Measurements from ENCODE around the gene MCF2L. TPM values are rescaled to one million over a fixed set of nuclear protein-coding genes. Genes with fewer than 3 reads are reported as not detected.

Gene MCF2L
- total RNA-seq, 1 experiment from 2014 or later = 21.3 TPM

GRCh38 chr13:112977525-112977924, 8.5 kb downstream of the MCF2L start:
- no peaks in the 10 kb centered on the region for H3K27me3 ChIP-seq (ENCODE audit: control insufficient read depth, insufficient read depth, low read length)
- no peak for DNase-seq
- no peaks in the 10 kb centered on the region for H3K36me3 ChIP-seq (replicated peaks; ENCODE audit: control insufficient read depth, insufficient read depth, low read length)
- no peak overlapping the region for H3K4me3 ChIP-seq (ENCODE audit: insufficient read depth, low read depth, low read length)

GRCh38 chr13:112978561-112979405, 9.8 kb downstream of the MCF2L start:
- no peaks in the 10 kb centered on the region for H3K36me3 ChIP-seq (replicated peaks; ENCODE audit: control insufficient read depth, insufficient read depth, low read length)
- H3K4me3 ChIP-seq (ENCODE audit: insufficient read depth, low read depth, low read length) = no peak overlapping the region
- DNase-seq = peak; percentile 60
- no peaks in the 10 kb centered on the region for H3K27me3 ChIP-seq (ENCODE audit: control insufficient read depth, insufficient read depth, low read length)

- peak; percentile 59 for DNase-seq
- H3K36me3 ChIP-seq (replicated peaks; ENCODE audit: control insufficient read depth, insufficient read depth, low read length) = no peaks in the 10 kb centered on the region
- H3K4me3 ChIP-seq (ENCODE audit: insufficient read depth, low read depth, low read length) = no peak overlapping the region
- H3K27me3 ChIP-seq (ENCODE audit: control insufficient read depth, insufficient read depth, low read length) = no peaks in the 10 kb centered on the region
Measured at GRCh38 chr13:112979406-112979902, 10.4 kb downstream of the MCF2L start.

- Histone ChIP-seq H3K36me3 (replicated peaks; ENCODE audit: control insufficient read depth, insufficient read depth, low read length) (no peaks in the 10 kb centered on the region), H3K4me3 (ENCODE audit: insufficient read depth, low read depth, low read length) (no peak overlapping the region), H3K27me3 (ENCODE audit: control insufficient read depth, insufficient read depth, low read length) (no peaks in the 10 kb centered on the region)
- DNase-seq = peak; percentile 78
Measured at GRCh38 chr13:112980434-112980833, 11.4 kb downstream of the MCF2L start.

GRCh38 chr13:112981451-112981850, 12.4 kb downstream of the MCF2L start:
- Histone ChIP-seq H3K36me3 (replicated peaks; ENCODE audit: control insufficient read depth, insufficient read depth, low read length) (no peaks in the 10 kb centered on the region), H3K27me3 (ENCODE audit: control insufficient read depth, insufficient read depth, low read length) (no peaks in the 10 kb centered on the region), H3K4me3 (ENCODE audit: insufficient read depth, low read depth, low read length) (no peak overlapping the region)
- peak; percentile 80 for DNase-seq

GRCh38 chr13:112982281-112983041, 13.4 kb downstream of the MCF2L start:
- no peak for DNase-seq
- Histone ChIP-seq H3K27me3 (ENCODE audit: control insufficient read depth, insufficient read depth, low read length) (no peaks in the 10 kb centered on the region), H3K36me3 (replicated peaks; ENCODE audit: control insufficient read depth, insufficient read depth, low read length) (no peaks in the 10 kb centered on the region), H3K4me3 (ENCODE audit: insufficient read depth, low read depth, low read length) (no peak overlapping the region)

GRCh38 chr13:112983042-112983305, 14.0 kb downstream of the MCF2L start:
- DNase-seq = no peak
- Histone ChIP-seq H3K27me3 (ENCODE audit: control insufficient read depth, insufficient read depth, low read length) (no peaks in the 10 kb centered on the region), H3K4me3 (ENCODE audit: insufficient read depth, low read depth, low read length) (no peak overlapping the region), H3K36me3 (replicated peaks; ENCODE audit: control insufficient read depth, insufficient read depth, low read length) (no peaks in the 10 kb centered on the region)

GRCh38 chr13:112983428-112984196, 14.6 kb downstream of the MCF2L start:
- Histone ChIP-seq H3K4me3 (ENCODE audit: insufficient read depth, low read depth, low read length) (no peak overlapping the region), H3K36me3 (replicated peaks; ENCODE audit: control insufficient read depth, insufficient read depth, low read length) (no peaks in the 10 kb centered on the region), H3K27me3 (ENCODE audit: control insufficient read depth, insufficient read depth, low read length) (no peaks in the 10 kb centered on the region)
- DNase-seq = peak; percentile 78

- Histone ChIP-seq H3K27me3 (ENCODE audit: control insufficient read depth, insufficient read depth, low read length) (no peaks in the 10 kb centered on the region), H3K36me3 (replicated peaks; ENCODE audit: control insufficient read depth, insufficient read depth, low read length) (no peaks in the 10 kb centered on the region), H3K4me3 (ENCODE audit: insufficient read depth, low read depth, low read length) (no peak overlapping the region)
- DNase-seq = no peak
Measured at GRCh38 chr13:112984501-112984900, 15.5 kb downstream of the MCF2L start.

GRCh38 chr13:112984954-112985802, 16.2 kb downstream of the MCF2L start:
- H3K27me3 ChIP-seq (ENCODE audit: control insufficient read depth, insufficient read depth, low read length) = no peaks in the 10 kb centered on the region
- no peak for DNase-seq
- H3K36me3 ChIP-seq (replicated peaks; ENCODE audit: control insufficient read depth, insufficient read depth, low read length) = no peaks in the 10 kb centered on the region
- H3K4me3 ChIP-seq (ENCODE audit: insufficient read depth, low read depth, low read length) = no peak overlapping the region

GRCh38 chr13:112985803-112986408, 16.9 kb downstream of the MCF2L start:
- no peak for DNase-seq
- Histone ChIP-seq H3K27me3 (ENCODE audit: control insufficient read depth, insufficient read depth, low read length) (no peaks in the 10 kb centered on the region), H3K4me3 (ENCODE audit: insufficient read depth, low read depth, low read length) (no peak overlapping the region), H3K36me3 (replicated peaks; ENCODE audit: control insufficient read depth, insufficient read depth, low read length) (no peaks in the 10 kb centered on the region)

- Histone ChIP-seq H3K4me3 (ENCODE audit: insufficient read depth, low read depth, low read length) (no peak overlapping the region), H3K36me3 (replicated peaks; ENCODE audit: control insufficient read depth, insufficient read depth, low read length) (no peaks in the 10 kb centered on the region), H3K27me3 (ENCODE audit: control insufficient read depth, insufficient read depth, low read length) (no peaks in the 10 kb centered on the region)
- no peak for DNase-seq
Measured at GRCh38 chr13:112986470-112986869, 17.5 kb downstream of the MCF2L start.

- H3K4me3 ChIP-seq (ENCODE audit: insufficient read depth, low read depth, low read length) = no peak overlapping the region
- no peaks in the 10 kb centered on the region for H3K27me3 ChIP-seq (ENCODE audit: control insufficient read depth, insufficient read depth, low read length)
- no peak for DNase-seq
- H3K36me3 ChIP-seq (replicated peaks; ENCODE audit: control insufficient read depth, insufficient read depth, low read length) = no peaks in the 10 kb centered on the region
Measured at GRCh38 chr13:112986946-112987681, 18.1 kb downstream of the MCF2L start.
